PC-3 (cell line): ENCODE data around the gene CCDC142. TPM values are rescaled to one million over a fixed set of nuclear protein-coding genes. Genes with fewer than 3 reads are reported as not detected.

Experiments used
- ATAC-seq: fragments of 200-7000 bp; cut with Tn5 transposase; 2 replicates; pipeline ENCODE4 v1.9.1; 2020; ENCODE audit warnings: mild to moderate bottlenecking, moderate library complexity
- BruUV-seq: library from RNA; stranded (reverse); fragments of 400-500 nt; replicated peaks from 2 replicates; lab custom pipeline; 2021; lab: Mats Ljungman, UMichigan
- CTCF ChIA-PET: fragments of 300-600 bp; sonication (Branson Sonifier 250); formaldehyde crosslinking; loops from one replicate; lab custom pipeline; 2022; ENCODE audit warnings: antibody characterized with exemption; lab: Charles Lee
- POLR2A ChIA-PET: fragments of 300-600 bp; sonication (Branson Sonifier 250); formaldehyde crosslinking; loops from one replicate; lab custom pipeline; 2022; ENCODE audit warnings: antibody characterized with exemption; ENCODE audit not compliant: unreplicated experiment; lab: Charles Lee
- DNase-seq: peaks from one replicate; pipeline ENCODE4 v3.0.0-alpha.2; 2015
- H2AFZ ChIP-seq: fragments of 300-600 bp; sonication (generic); 2 replicates; pipeline ENCODE4 v1.6.0; 2016; ENCODE audit warnings: antibody characterized with exemption, low read length
- H3F3A ChIP-seq: fragments of 300-600 bp; sonication (generic); one replicate; pipeline ENCODE4 v1.6.0; 2017; ENCODE audit warnings: antibody characterized with exemption, low read length, control low read depth, mild to moderate bottlenecking; ENCODE audit not compliant: unreplicated experiment
- H3K27ac ChIP-seq: fragments of 300-600 bp; sonication (generic); 2 replicates; pipeline ENCODE4 v1.5.1; 2016; ENCODE audit warnings: mild to moderate bottlenecking, low read length
- H3K27me3 ChIP-seq: fragments of 300-600 bp; sonication (generic); 2 replicates; pipeline ENCODE4 v1.6.1; 2016; ENCODE audit warnings: low read length, mixed read lengths
- H3K36me3 ChIP-seq: fragments of 300-600 bp; sonication (generic); 2 replicates; pipeline ENCODE4 v1.6.1; 2016; ENCODE audit warnings: low read depth, mixed run types, low read length, mixed read lengths
- H3K4me1 ChIP-seq: fragments of 300-600 bp; sonication (generic); 2 replicates; pipeline ENCODE4 v1.5.1; 2016; ENCODE audit warnings: low read length; ENCODE audit not compliant: insufficient read depth
- H3K4me2 ChIP-seq: fragments of 300-600 bp; sonication (generic); 2 replicates; pipeline ENCODE4 v1.6.0; 2016; ENCODE audit warnings: low read length
- H3K4me3 ChIP-seq: fragments of 300-600 bp; sonication (generic); 2 replicates; pipeline ENCODE4 v1.5.1; 2016; ENCODE audit warnings: mild to moderate bottlenecking, low read length, mixed read lengths
- H3K79me2 ChIP-seq: fragments of 300-600 bp; sonication (generic); 2 replicates; pipeline ENCODE4 v1.6.1; 2017; ENCODE audit warnings: low read length, mixed read lengths
- H3K9ac ChIP-seq: fragments of 300-600 bp; sonication (generic); 2 replicates; pipeline ENCODE4 v1.6.0; 2016; ENCODE audit warnings: mild to moderate bottlenecking, low read length
- H3K9me2 ChIP-seq: fragments of 300-600 bp; sonication (generic); replicated peaks from 2 replicates; pipeline ENCODE4 v1.6.1; 2016; ENCODE audit warnings: mixed run types, low read length, mixed read lengths
- H3K9me3 ChIP-seq: fragments of 300-600 bp; sonication (generic); 2 replicates; pipeline ENCODE4 v1.6.1; 2016; ENCODE audit warnings: low read length, mixed read lengths
- H4K20me1 ChIP-seq: fragments of 300-600 bp; sonication (generic); 2 replicates; pipeline ENCODE4 v1.6.1; 2016; ENCODE audit warnings: low read length, mixed read lengths
- EZH2 ChIP-seq: fragments of 300-600 bp; sonication (generic); IDR thresholded peaks from one replicate; pipeline ENCODE4 v1.6.1; 2017; ENCODE audit warnings: antibody characterized with exemption, mild to moderate bottlenecking, low read length; ENCODE audit not compliant: unreplicated experiment
- EZH2phosphoT487 ChIP-seq: fragments of 300-600 bp; sonication (generic); IDR thresholded peaks from 2 replicates; pipeline ENCODE4 v1.6.1; 2018; ENCODE audit warnings: mild to moderate bottlenecking, antibody characterized with exemption, low read length, borderline replicate concordance
- intact Hi-C: fragments of 100-400 bp; cut with micrococcal nuclease; formaldehyde crosslinking; loops from 2 replicates; pipeline ENCODE4 v1.9.0; 2023
- total RNA-seq: library from RNA; depleted of rRNA; stranded (reverse); fragments of >200 nt; gene quantifications from 2 replicates; pipeline ENCODE4 v1.2.3, GENCODE V29; 2014
- TF ChIP-seq, protein P1 (sequence below): fragments of 300-600 bp; sonication (generic); conservative IDR thresholded peaks from 2 replicates; pipeline ENCODE4 v1.5.1; 2017; ENCODE audit warnings: antibody characterized with exemption, low read depth, mild to moderate bottlenecking, low read length

Gene CCDC142
- total RNA-seq, 1 experiment from 2014 or later, result 14.7 TPM

DNA sequence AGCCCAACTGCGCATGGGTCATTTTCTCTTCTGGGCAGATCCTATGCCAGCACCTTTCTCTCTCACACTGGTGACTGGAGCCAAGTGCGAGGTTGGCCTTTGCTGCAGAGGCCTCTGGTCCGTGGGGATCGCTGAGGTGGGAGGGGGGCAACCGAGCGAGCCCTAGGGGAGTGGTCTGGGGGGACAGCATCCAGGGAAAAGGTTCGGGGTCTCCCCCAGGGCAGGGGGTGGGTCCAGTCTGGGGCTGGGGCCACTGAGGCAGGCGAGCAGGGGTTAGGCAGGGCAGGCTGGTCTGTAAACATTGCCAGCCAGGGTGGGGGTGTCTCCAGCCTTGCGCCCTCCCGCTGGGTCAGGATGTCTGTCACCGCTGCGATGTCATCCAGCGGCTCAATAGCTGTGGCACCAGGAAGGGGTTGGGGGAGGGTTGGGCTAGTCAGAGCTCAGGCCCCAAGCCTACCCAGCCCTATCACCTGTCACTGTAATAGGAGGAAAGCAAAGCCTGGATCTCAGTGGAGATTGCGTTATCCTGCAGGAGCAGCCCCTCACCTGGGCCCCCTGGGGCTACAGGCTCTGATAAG is 56.5 kb downstream of the CCDC142 start:
- Histone ChIP-seq H3K4me3 (no peak overlapping the region), H4K20me1 (peaks cover 2% of the 10 kb centered on the region; the same call in 1 of the 2 replicates), H3K79me2 (no peaks in the 10 kb centered on the region), H3K27ac (no peak overlapping the region), H3F3A (no peaks in the 10 kb centered on the region), H3K9ac (no peak overlapping the region), H3K36me3 (peaks cover 31% of the 10 kb centered on the region), H2AFZ (no peak overlapping the region), H3K4me2 (no peak overlapping the region), H3K9me2 (no peaks in the 10 kb centered on the region), H3K27me3 (no peaks in the 10 kb centered on the region), H3K9me3 (no peaks in the 10 kb centered on the region), H3K4me1 (no peaks in the 10 kb centered on the region; the same call in 1 of the 2 replicates)
- POLR2A ChIA-PET, result no interaction called here
- intact Hi-C loops, result no loop called here
- no peak for TF ChIP-seq EZH2phosphoT487
- TF ChIP-seq, protein P1, sequence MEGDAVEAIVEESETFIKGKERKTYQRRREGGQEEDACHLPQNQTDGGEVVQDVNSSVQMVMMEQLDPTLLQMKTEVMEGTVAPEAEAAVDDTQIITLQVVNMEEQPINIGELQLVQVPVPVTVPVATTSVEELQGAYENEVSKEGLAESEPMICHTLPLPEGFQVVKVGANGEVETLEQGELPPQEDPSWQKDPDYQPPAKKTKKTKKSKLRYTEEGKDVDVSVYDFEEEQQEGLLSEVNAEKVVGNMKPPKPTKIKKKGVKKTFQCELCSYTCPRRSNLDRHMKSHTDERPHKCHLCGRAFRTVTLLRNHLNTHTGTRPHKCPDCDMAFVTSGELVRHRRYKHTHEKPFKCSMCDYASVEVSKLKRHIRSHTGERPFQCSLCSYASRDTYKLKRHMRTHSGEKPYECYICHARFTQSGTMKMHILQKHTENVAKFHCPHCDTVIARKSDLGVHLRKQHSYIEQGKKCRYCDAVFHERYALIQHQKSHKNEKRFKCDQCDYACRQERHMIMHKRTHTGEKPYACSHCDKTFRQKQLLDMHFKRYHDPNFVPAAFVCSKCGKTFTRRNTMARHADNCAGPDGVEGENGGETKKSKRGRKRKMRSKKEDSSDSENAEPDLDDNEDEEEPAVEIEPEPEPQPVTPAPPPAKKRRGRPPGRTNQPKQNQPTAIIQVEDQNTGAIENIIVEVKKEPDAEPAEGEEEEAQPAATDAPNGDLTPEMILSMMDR, result no peak
- no peak for TF ChIP-seq EZH2
- CTCF ChIA-PET, result no interaction called here
- DNase-seq (no peak), ATAC-seq (no peak)
- no TSS peak for BruUV-seq

DNA sequence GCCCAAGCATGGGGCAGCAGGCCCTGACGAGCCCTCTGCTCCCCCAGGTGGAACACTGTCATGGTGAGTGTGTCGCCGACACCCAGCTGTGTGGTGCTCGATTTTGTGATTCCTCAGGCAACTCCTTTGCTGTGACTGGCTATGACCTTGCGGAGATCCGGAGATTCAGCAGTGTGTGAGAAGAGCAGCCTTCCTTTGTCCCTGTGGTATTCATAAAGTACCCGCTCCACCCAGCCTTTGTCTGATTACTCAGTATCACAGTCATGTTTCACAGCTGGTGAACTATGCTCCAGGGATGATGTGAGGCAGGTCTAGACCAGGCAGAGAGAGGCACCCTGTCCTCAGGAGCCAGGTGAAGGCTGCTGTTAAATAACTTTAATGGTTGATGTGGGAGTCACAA is 57.3 kb downstream of the CCDC142 start:
- H3K79me2 ChIP-seq, result no peaks in the 10 kb centered on the region
- BruUV-seq, result no TSS peak
- H3K4me2 ChIP-seq, result no peak overlapping the region
- POLR2A ChIA-PET, result no interaction called here
- no peaks in the 10 kb centered on the region for H3K9me2 ChIP-seq
- H4K20me1 ChIP-seq, result no peaks in the 10 kb centered on the region
- peaks cover 31% of the 10 kb centered on the region for H3K36me3 ChIP-seq
- no peak for TF ChIP-seq EZH2phosphoT487
- no peak for TF ChIP-seq EZH2
- TF ChIP-seq, protein P1, result no peak
- no peak for DNase-seq
- CTCF ChIA-PET, result no interaction called here
- H3K4me1 ChIP-seq, result peaks cover 6% of the 10 kb centered on the region; the same call in 1 of the 2 replicates
- no peaks in the 10 kb centered on the region for H3F3A ChIP-seq
- intact Hi-C loops, result no loop called here
- H2AFZ ChIP-seq, result no peak overlapping the region
- no peaks in the 10 kb centered on the region for H3K9me3 ChIP-seq
- H3K9ac ChIP-seq, result no peak overlapping the region
- H3K27me3 ChIP-seq, result no peaks in the 10 kb centered on the region
- no peak for ATAC-seq
- H3K4me3 ChIP-seq, result no peak overlapping the region
- H3K27ac ChIP-seq, result no peak overlapping the region

DNA sequence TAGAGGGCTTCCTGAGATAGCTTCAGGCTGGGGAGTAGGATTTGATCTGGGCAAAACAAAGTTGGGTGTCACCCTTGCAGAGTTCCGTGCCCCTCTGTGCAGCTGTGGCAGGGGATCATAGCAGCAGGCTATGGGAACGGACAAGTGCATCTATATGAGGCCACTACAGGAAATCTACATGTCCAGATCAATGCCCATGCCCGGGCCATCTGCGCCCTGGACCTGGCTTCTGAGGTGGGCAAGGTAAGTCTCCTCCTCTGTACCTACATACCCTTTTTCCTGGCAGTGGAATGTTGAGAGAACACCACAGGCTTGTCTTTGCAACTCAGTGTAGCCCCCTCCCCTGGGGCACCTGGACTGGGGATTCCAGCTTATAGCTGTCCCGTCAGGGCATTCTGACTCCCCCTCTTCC is 57.8 kb downstream of the CCDC142 start:
- no TSS peak for BruUV-seq

More for the DNA sequence above, 57.8 kb downstream of the CCDC142 start:
- no peak overlapping the region for H2AFZ ChIP-seq
- no peaks in the 10 kb centered on the region for H3K9me3 ChIP-seq
- CTCF ChIA-PET, result no interaction called here
- no peaks in the 10 kb centered on the region for H3K79me2 ChIP-seq
- H3K27ac ChIP-seq, result no peak overlapping the region
- no peaks in the 10 kb centered on the region for H4K20me1 ChIP-seq
- DNase-seq (no peak), ATAC-seq (no peak)
- H3K4me3 ChIP-seq, result no peak overlapping the region
- peaks cover 27% of the 10 kb centered on the region for H3K36me3 ChIP-seq
- H3K4me1 ChIP-seq, result peaks cover 6% of the 10 kb centered on the region; the same call in 1 of the 2 replicates
- no peak overlapping the region for H3K4me2 ChIP-seq
- no peak overlapping the region for H3K9ac ChIP-seq
- intact Hi-C loops, result no loop called here
- H3K9me2 ChIP-seq, result no peaks in the 10 kb centered on the region
- no peak for TF ChIP-seq EZH2phosphoT487
- TF ChIP-seq EZH2, result no peak
- TF ChIP-seq, protein P1, result no peak
- H3K27me3 ChIP-seq, result no peaks in the 10 kb centered on the region
- POLR2A ChIA-PET, result no interaction called here
- no peaks in the 10 kb centered on the region for H3F3A ChIP-seq
